ENCODE data around the gene WDFY4.

Gene WDFY4

GRCh38 chr10:48731654-48732053 lies 47.0 kb downstream of the WDFY4 start:
- Histone ChIP-seq H3K4me1 (ENCODE audit: low read depth, poor library complexity, severe bottlenecking) (no peaks in the 10 kb centered on the region), H3K36me3 (ENCODE audit: insufficient read depth) (no peaks in the 10 kb centered on the region), H3K79me2 (ENCODE audit: insufficient read depth, low read depth) (no peaks in the 10 kb centered on the region), H3K4me3 (IDR thresholded peaks at IDR 0.05; ENCODE audit: insufficient read depth, low read depth, low read length) (no peak overlapping the region), H3K27ac (no peak overlapping the region), H3K9ac (no peak overlapping the region), H2AFZ (ENCODE audit: low read depth) (no peak overlapping the region), H3K4me2 (no peak overlapping the region), H3K27me3 (ENCODE audit: insufficient read depth, low read depth) (no peaks in the 10 kb centered on the region), H4K20me1 (ENCODE audit: insufficient read depth) (no peaks in the 10 kb centered on the region)
- TF ChIP-seq CTCF (conservative IDR thresholded peaks at IDR 0.05; ENCODE audit: low read depth, low read length), result no peak

- Histone ChIP-seq H3K27me3 (ENCODE audit: insufficient read depth, low read depth) (no peaks in the 10 kb centered on the region), H3K4me3 (IDR thresholded peaks at IDR 0.05; ENCODE audit: insufficient read depth, low read depth, low read length) (no peak overlapping the region)
Measured at GRCh38 chr10:48733329-48733728, 48.7 kb downstream of the WDFY4 start.

DNA sequence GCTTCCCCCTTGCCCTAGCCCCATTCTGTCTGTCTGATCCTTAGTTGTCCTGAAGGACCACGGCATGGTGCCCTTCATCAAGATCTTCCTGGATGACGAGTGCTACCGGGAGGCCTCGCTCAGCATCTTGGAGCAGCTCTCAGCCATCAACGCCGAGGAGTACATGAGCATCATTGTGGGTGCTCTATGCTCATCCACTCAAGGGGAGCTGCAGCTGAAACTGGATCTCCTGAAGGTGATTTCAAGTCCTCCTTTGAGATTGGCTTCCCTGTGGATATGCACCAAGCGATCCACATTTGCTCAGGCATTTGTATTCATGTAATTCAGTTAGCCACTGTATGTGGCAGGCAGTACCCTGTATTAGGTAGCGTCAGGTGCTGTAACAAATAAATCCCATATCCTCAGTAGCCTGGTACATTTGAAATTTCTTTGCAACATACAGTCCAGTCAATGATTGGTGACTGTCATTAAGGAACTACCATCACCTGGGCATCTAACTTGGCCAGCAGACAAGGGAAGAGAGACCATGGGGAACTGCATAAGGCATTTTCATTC lies 51.2 kb downstream of the WDFY4 start:
- no peak overlapping the region for H3K9ac ChIP-seq
- no peak overlapping the region for H3K27ac ChIP-seq
- H4K20me1 ChIP-seq (ENCODE audit: insufficient read depth), result no peaks in the 10 kb centered on the region
- no peaks in the 10 kb centered on the region for H3K36me3 ChIP-seq (ENCODE audit: insufficient read depth)
- no peaks in the 10 kb centered on the region for H3K27me3 ChIP-seq (ENCODE audit: insufficient read depth, low read depth)
- no peaks in the 10 kb centered on the region for H3K4me1 ChIP-seq (ENCODE audit: low read depth, poor library complexity, severe bottlenecking)
- no peaks in the 10 kb centered on the region for H3K79me2 ChIP-seq (ENCODE audit: insufficient read depth, low read depth)
- H3K4me2 ChIP-seq, result no peak overlapping the region
- no peak for TF ChIP-seq CTCF (conservative IDR thresholded peaks at IDR 0.05; ENCODE audit: low read depth, low read length)
- H2AFZ ChIP-seq (ENCODE audit: low read depth), result no peak overlapping the region
- no peak overlapping the region for H3K4me3 ChIP-seq (IDR thresholded peaks at IDR 0.05; ENCODE audit: insufficient read depth, low read depth, low read length)

More at GRCh38 chr10:48733329-48733728, 48.7 kb downstream of the WDFY4 start:
- H3K4me2 ChIP-seq, result no peak overlapping the region
- H2AFZ ChIP-seq (ENCODE audit: low read depth), result no peak overlapping the region
- no peak for TF ChIP-seq CTCF (conservative IDR thresholded peaks at IDR 0.05; ENCODE audit: low read depth, low read length)
- no peak overlapping the region for H3K27ac ChIP-seq
- no peaks in the 10 kb centered on the region for H4K20me1 ChIP-seq (ENCODE audit: insufficient read depth)
- H3K4me1 ChIP-seq (ENCODE audit: low read depth, poor library complexity, severe bottlenecking), result no peaks in the 10 kb centered on the region
- H3K36me3 ChIP-seq (ENCODE audit: insufficient read depth), result no peaks in the 10 kb centered on the region
- H3K79me2 ChIP-seq (ENCODE audit: insufficient read depth, low read depth), result no peaks in the 10 kb centered on the region
- no peak overlapping the region for H3K9ac ChIP-seq

DNA sequence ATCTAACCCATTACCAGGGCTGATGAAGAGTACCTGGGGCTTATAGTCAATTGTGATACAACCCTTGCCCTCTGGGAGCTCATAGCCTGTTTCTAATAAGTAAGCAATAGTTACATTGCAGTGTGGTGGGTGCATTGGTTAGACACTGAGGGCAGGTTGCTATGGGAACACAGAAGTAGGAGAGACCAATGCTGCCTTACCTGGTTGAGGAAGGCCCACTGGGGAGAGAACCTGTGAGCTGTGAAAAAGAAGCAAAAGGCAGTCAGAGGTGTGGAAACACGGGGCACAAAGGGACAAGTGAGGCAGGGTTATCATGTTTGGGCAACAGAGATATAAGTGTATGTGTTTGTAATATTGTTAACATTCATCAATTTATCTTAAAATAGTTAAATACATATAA lies 51.9 kb downstream of the WDFY4 start:
- no peaks in the 10 kb centered on the region for H3K4me1 ChIP-seq (ENCODE audit: low read depth, poor library complexity, severe bottlenecking)
- no peaks in the 10 kb centered on the region for H3K79me2 ChIP-seq (ENCODE audit: insufficient read depth, low read depth)
- no peaks in the 10 kb centered on the region for H3K27me3 ChIP-seq (ENCODE audit: insufficient read depth, low read depth)
- H3K36me3 ChIP-seq (ENCODE audit: insufficient read depth), result no peaks in the 10 kb centered on the region
- H4K20me1 ChIP-seq (ENCODE audit: insufficient read depth), result no peaks in the 10 kb centered on the region
- H3K27ac ChIP-seq, result no peak overlapping the region
- H3K4me2 ChIP-seq, result no peak overlapping the region
- no peak for TF ChIP-seq CTCF (conservative IDR thresholded peaks at IDR 0.05; ENCODE audit: low read depth, low read length)
- H2AFZ ChIP-seq (ENCODE audit: low read depth), result no peak overlapping the region
- no peak overlapping the region for H3K9ac ChIP-seq
- H3K4me3 ChIP-seq (IDR thresholded peaks at IDR 0.05; ENCODE audit: insufficient read depth, low read depth, low read length), result no peak overlapping the region

All from KMS-11 (cell line).